H1 (cell line): ENCODE results near the gene SPOCK1. TPM values are rescaled to one million over a fixed set of nuclear protein-coding genes. Genes with fewer than 3 reads are reported as not detected.
A peak's percentile ranks its signal among the peaks of the same experiment; 100 is the strongest.

Experiments
- CTCF ChIA-PET: fragments of 300-600 bp; sonication (Branson Sonifier 250); formaldehyde crosslinking; loops from one replicate; lab custom pipeline; 2021; ENCODE audit not compliant: partially characterized antibody; lab: Charles Lee
- POLR2A ChIA-PET: fragments of 300-600 bp; sonication (Branson Sonifier 250); formaldehyde crosslinking; loops from one replicate; lab custom pipeline; 2021; ENCODE audit warnings: inconsistent platforms; ENCODE audit not compliant: partially characterized antibody; lab: Charles Lee
- DNase-seq, 2 experiments: peaks; one replicate each; pipeline versions ENCODE4 v3.0.0 to v3.0.0-alpha.2; 2010 to 2022; ENCODE audit warnings: low spot score in 2 of 2, low read depth in 1 of 2, mixed read lengths in 1 of 2
- FAIRE-seq: peaks from 2 replicates; lab custom pipeline; 2011; peaks lifted over from hg19 to GRCh38; lab: Jason Lieb, UNC
- H2AFZ ChIP-seq: 2 replicates; pipeline ENCODE4 v1.8.1; 2012; ENCODE audit warnings: low read length, inconsistent platforms
- H2AK5ac ChIP-seq: 2 replicates; pipeline ENCODE4 v1.6.1; 2013; ENCODE audit warnings: low read depth, low read length
- H2BK120ac ChIP-seq: replicated peaks from 2 replicates; pipeline ENCODE3; 2013; ENCODE audit warnings: low read depth, low read length, inconsistent platforms
- H2BK12ac ChIP-seq: 2 replicates; pipeline ENCODE4 v1.6.1; 2013; ENCODE audit warnings: low read depth, low read length
- H2BK15ac ChIP-seq: 2 replicates; pipeline ENCODE4 v1.6.1; 2013; ENCODE audit warnings: low read length
- H2BK20ac ChIP-seq: 2 replicates; pipeline ENCODE4 v1.6.1; 2013; ENCODE audit warnings: low read length
- H2BK5ac ChIP-seq: 2 replicates; pipeline ENCODE4 v1.6.1; 2013; ENCODE audit warnings: low read depth, low read length
- H3K14ac ChIP-seq: 2 replicates; pipeline ENCODE4 v1.6.1; 2013; ENCODE audit warnings: inconsistent platforms; ENCODE audit not compliant: insufficient read length
- H3K18ac ChIP-seq: 2 replicates; pipeline ENCODE4 v1.6.1; 2013; ENCODE audit warnings: low read length; ENCODE audit errors: extremely low read depth
- H3K23ac ChIP-seq: 2 replicates; pipeline ENCODE4 v1.6.1; 2013; ENCODE audit warnings: inconsistent platforms; ENCODE audit not compliant: insufficient read length
- H3K23me2 ChIP-seq: 2 replicates; pipeline ENCODE4 v1.6.1; 2013; ENCODE audit warnings: low read depth, low read length
- H3K27ac ChIP-seq: 2 replicates; pipeline ENCODE4 v1.6.1; 2011; ENCODE audit warnings: low read depth, low read length, inconsistent platforms
- H3K27me3 ChIP-seq, 4 experiments: replicated peaks in 1 of 4; 1 replicate in 1 of 4; 2 replicates in 3 of 4; pipeline versions ENCODE4 v1.6.1 to v1.8.1; 2011 to 2013; ENCODE audit warnings: low read length in 3 of 4, mild to moderate bottlenecking in 3 of 4, inconsistent platforms in 2 of 4, mixed read lengths in 2 of 4, moderate library complexity in 1 of 4; ENCODE audit not compliant: control insufficient read depth in 3 of 4, insufficient read depth in 3 of 4; ENCODE audit errors: extremely low read depth in 1 of 4
- H3K36me3 ChIP-seq, 4 experiments: 2 replicates each; pipeline versions ENCODE4 v1.6.1 to v1.8.1; 2011 to 2013; ENCODE audit warnings: mild to moderate bottlenecking in 4 of 4, low read length in 3 of 4, moderate library complexity in 2 of 4, control low read depth in 1 of 4, inconsistent platforms in 1 of 4; ENCODE audit not compliant: insufficient read depth in 4 of 4, control insufficient read depth in 2 of 4
- H3K4ac ChIP-seq: replicated peaks from 2 replicates; pipeline ENCODE3; 2013; ENCODE audit warnings: low read length, low read depth, mixed read lengths, inconsistent platforms; ENCODE audit not compliant: insufficient read length
- H3K4me1 ChIP-seq, 4 experiments: replicated peaks in 1 of 4; 1 replicate in 1 of 4; 2 replicates in 3 of 4; pipeline versions ENCODE4 v1.6.1 to v1.8.1; 2011 to 2013; ENCODE audit warnings: low read length in 3 of 4, inconsistent platforms in 2 of 4, mixed read lengths in 1 of 4; ENCODE audit not compliant: insufficient read depth in 4 of 4, control insufficient read depth in 3 of 4
- H3K4me2 ChIP-seq, 2 experiments: 2 replicates each; pipeline versions ENCODE4 v1.6.1 to v1.8.1; 2011 to 2013; ENCODE audit warnings: low read depth in 2 of 2, low read length in 2 of 2, control low read depth in 1 of 2, inconsistent platforms in 1 of 2, mild to moderate bottlenecking in 1 of 2; ENCODE audit not compliant: insufficient read depth in 1 of 2
- H3K4me3 ChIP-seq, 4 experiments: fragments of 200-600, 300-600 bp in 1 of 4; sonication (generic), shearing (Covaris generic), sonication (Bioruptor Twin) in 1 of 4; 2 replicates each; pipeline versions ENCODE4 v1.5.1 to v1.8.1; 2011 to 2016; ENCODE audit warnings: low read length in 4 of 4, low read depth in 3 of 4, control low read depth in 2 of 4, inconsistent platforms in 2 of 4, mild to moderate bottlenecking in 2 of 4, mixed read lengths in 1 of 4, moderate library complexity in 1 of 4; ENCODE audit not compliant: insufficient read depth in 2 of 4; ENCODE audit errors: extremely low read depth in 1 of 4
- H3K56ac ChIP-seq: replicated peaks from 2 replicates; pipeline ENCODE3; 2013; ENCODE audit warnings: low read depth, mild to moderate bottlenecking, mixed read lengths, low read length, inconsistent platforms; ENCODE audit not compliant: insufficient read length
- H3K79me1 ChIP-seq: 2 replicates; pipeline ENCODE4 v1.6.1; 2013; ENCODE audit warnings: low read depth, low read length, control low read depth
- H3K79me2 ChIP-seq, 2 experiments: 2 replicates each; pipeline versions ENCODE4 v1.6.1 to v1.8.1; 2012 to 2013; ENCODE audit warnings: low read length in 2 of 2, mild to moderate bottlenecking in 2 of 2, inconsistent platforms in 1 of 2; ENCODE audit not compliant: insufficient read depth in 2 of 2, control insufficient read depth in 1 of 2
- H3K9ac ChIP-seq, 4 experiments: replicated peaks in 1 of 4; 1 replicate in 1 of 4; 2 replicates in 3 of 4; pipeline versions ENCODE4 v1.6.1 to v1.8.1; 2011 to 2013; ENCODE audit warnings: low read depth in 3 of 4, low read length in 3 of 4, control low read depth in 2 of 4, mild to moderate bottlenecking in 2 of 4, moderate library complexity in 2 of 4, inconsistent platforms in 1 of 4; ENCODE audit errors: extremely low read depth in 1 of 4
- H3K9me3 ChIP-seq, 2 experiments: 2 replicates each; pipeline versions ENCODE4 v1.6.1 to v1.8.1; 2012 to 2013; ENCODE audit warnings: mild to moderate bottlenecking in 2 of 2, moderate library complexity in 2 of 2, control low read depth in 1 of 2, inconsistent platforms in 1 of 2, low read depth in 1 of 2, low read length in 1 of 2, mixed read lengths in 1 of 2; ENCODE audit not compliant: insufficient read depth in 2 of 2
- H4K20me1 ChIP-seq, 2 experiments: replicated peaks in 1 of 2; 2 replicates each; pipeline versions ENCODE3 to v1.8.1; 2011 to 2013; ENCODE audit warnings: inconsistent platforms in 2 of 2, low read length in 2 of 2, mild to moderate bottlenecking in 1 of 2; ENCODE audit not compliant: insufficient read depth in 2 of 2, control insufficient read depth in 1 of 2
- H4K5ac ChIP-seq: 2 replicates; pipeline ENCODE4 v1.6.1; 2013; ENCODE audit warnings: low read length, low read depth, mixed read lengths, inconsistent platforms; ENCODE audit not compliant: insufficient read length
- H4K8ac ChIP-seq: 2 replicates; pipeline ENCODE4 v1.8.0; 2013; ENCODE audit warnings: mild to moderate bottlenecking, moderate library complexity, low read length, inconsistent platforms; ENCODE audit not compliant: insufficient read depth; ENCODE audit errors: extremely low read depth
- H4K91ac ChIP-seq: replicated peaks from 2 replicates; pipeline ENCODE3; 2013; ENCODE audit warnings: low read length, mixed read lengths, inconsistent platforms; ENCODE audit not compliant: insufficient read length
- ASH2L ChIP-seq: fragments of 200-600, 300-600 bp; sonication (generic); IDR thresholded peaks from one replicate; pipeline ENCODE4 v1.7.1; 2017; ENCODE audit warnings: low read length
- FOSL1 ChIP-seq: IDR thresholded peaks from 2 replicates; pipeline ENCODE4 v1.6.1; 2011; ENCODE audit warnings: mild to moderate bottlenecking, low read depth, low read length, moderate library complexity; ENCODE audit not compliant: insufficient read depth
- HDAC2 ChIP-seq, 2 experiments: fragments of 300-600 bp in 1 of 2; sonication (generic) in 1 of 2; IDR thresholded peaks; 2 replicates each; pipeline ENCODE4 v1.6.1; 2011 to 2012; ENCODE audit warnings: low read depth in 2 of 2, low read length in 2 of 2, mild to moderate bottlenecking in 2 of 2, moderate library complexity in 2 of 2, borderline replicate concordance in 1 of 2, inconsistent platforms in 1 of 2
- SP1 ChIP-seq: IDR thresholded peaks from 2 replicates; pipeline ENCODE4 v1.6.1; 2011; ENCODE audit warnings: low read depth, low read length
- SRF ChIP-seq: IDR thresholded peaks from 2 replicates; pipeline ENCODE4 v1.6.1; 2011; ENCODE audit warnings: mild to moderate bottlenecking, low read depth, low read length, moderate library complexity
- TAF1 ChIP-seq: IDR thresholded peaks from 2 replicates; pipeline ENCODE4 v1.6.1; 2011; ENCODE audit warnings: mild to moderate bottlenecking, low read depth, low read length
- WGBS, 2 experiments: shearing (Covaris generic) in 1 of 2; methylation state at CpG; one replicate each; pipeline versions ENCODE4 v1.1.6 to v1.1.7; 2013 to 2015; ENCODE audit warnings: low lambda C conversion rate in 2 of 2, mixed read lengths in 2 of 2, inconsistent platforms in 1 of 2, low coverage in 1 of 2, missing lambda C conversion rate in 1 of 2; ENCODE audit not compliant: insufficient replicate concordance in 2 of 2, insufficient coverage in 1 of 2, insufficient read length in 1 of 2; ENCODE audit errors: extremely low coverage in 1 of 2, missing lambda C conversion rate in 1 of 2; 5-methylcytosine and 5-hydroxymethylcytosine counted together
- polyA plus RNA-seq, 7 experiments: library from polyadenylated mRNA; depleted of rRNA in 3 of 7; stranded (reverse) in 5 of 7; unstranded in 2 of 7; fragments of >200 nt in 5 of 7; fragments of 200-250 nt in 2 of 7; gene quantifications; 1 replicate in 5 of 7; 2 replicates in 1 of 7; 4 replicates in 1 of 7; pipeline versions ENCODE4 v1.2.1 to v1.2.3, GENCODE V29; 2011 to 2013; ENCODE audit warnings: missing spikeins in 2 of 7, mixed read lengths in 2 of 7
- total RNA-seq: library from RNA; stranded (reverse); fragmentation: NEBNext Ultra II Directional; extraction: Animal tissue kit (Norgen Biotek cat#: 25700); gene quantifications from 2 replicates; pipeline ENCODE4 v1.2.1, GENCODE V29; 2021

Gene SPOCK1
- total and polyA plus RNA-seq, 2 of the 8 experiments (the other 6 are each of a cell fraction or from before 2014, with no cell fraction given), result 6.9 to 18.1 TPM

GRCh38 chr5:137217599-137218200 lies 281.4 kb downstream of the SPOCK1 start:
- Histone ChIP-seq H4K91ac (no peak overlapping the region), H2AFZ (no peak overlapping the region), H3K79me1 (no peaks in the 10 kb centered on the region), H4K8ac (no peak overlapping the region), H3K23me2 (no peaks in the 10 kb centered on the region), H3K9ac (no peak overlapping the region), H2BK120ac (no peak overlapping the region), H2BK5ac (no peak overlapping the region), H3K79me2 (no peaks in the 10 kb centered on the region), H3K4ac (no peak overlapping the region), H3K36me3 (no peaks in the 10 kb centered on the region), H3K14ac (no peak overlapping the region), H2BK12ac (no peak overlapping the region), H3K9me3 (no peaks in the 10 kb centered on the region), H3K27ac (no peak overlapping the region), H4K5ac (no peak overlapping the region), H3K27me3 (no peaks in the 10 kb centered on the region), H2BK20ac (no peak overlapping the region), H3K18ac (no peak overlapping the region), H2BK15ac (no peak overlapping the region), H3K4me2 (no peak overlapping the region), H3K23ac (no peak overlapping the region), H2AK5ac (no peak overlapping the region), H3K4me1 (peaks cover 0 to 3% (median 0%) of the 10 kb centered on the region in 4 experiments; a peak in 1 of 7 replicates), H3K56ac (no peak overlapping the region), H3K4me3 (no peak overlapping the region), H4K20me1 (no peaks in the 10 kb centered on the region)
- ChIA-PET CTCF (interaction anchor here (0.6 to 2.1 kb wide), 3 partner anchors 19 to 120 kb away, joined by 3 to 7 read pairs (median 5); no protein-coding TSS in a partner anchor), POLR2A (no interaction called here)
- WGBS, 2 experiments, result 95% methylated on average over 6 of the region's 6 CpGs; no CpG with 5 or more reads in 1 of the 2 experiments
- FAIRE-seq (no peak), DNase-seq (no peak)
- TF ChIP-seq FOSL1 (no peak), HDAC2 (IDR thresholded peaks at IDR 0.05; ENCODE audit: borderline replicate concordance in 1 of 2, low read depth in 2 of 2, low read length in 2 of 2) (no peak), TAF1 (no peak), SP1 (no peak), SRF (0 out of 2 replicates have a peak, but pooled peaks have one; percentile 6), ASH2L (no peak)
